ENCODE measurements around the gene ITPRID2. TPM values are rescaled to one million over a fixed set of nuclear protein-coding genes. Genes with fewer than 3 reads are reported as not detected.

The ITPRID2 gene
- total and polyA plus RNA-seq, 2 of the 13 experiments (the other 11 are each of a cell fraction or from before 2014, with no cell fraction given) = 44.8 to 62.3 TPM

GRCh38 chr2:181910028-181910831, 18.7 kb downstream of the ITPRID2 start (continued):
- TF ChIP-seq PAXIP1 (CRISPR knock-in tag; conservative IDR thresholded peaks at IDR 0.05) (peak; percentile 75), SOX13 (IDR thresholded peaks at IDR 0.05) (no peak), SOX13 (CRISPR knock-in tag; conservative IDR thresholded peaks at IDR 0.05 in 1 of 2, IDR thresholded peaks at IDR 0.05 in 1 of 2) (peak in 1 of 2 experiments; percentile 10; a peak in 1 of 4 replicates), POLR2AphosphoS5 (IDR thresholded peaks at IDR 0.05; ENCODE audit: low read depth, low read length) (no peak), ZNF710 (CRISPR knock-in tag; IDR thresholded peaks at IDR 0.05; ENCODE audit: borderline replicate concordance) (peak; percentile 83; the same call in 1 of the 2 replicates), TEF (CRISPR knock-in tag; IDR thresholded peaks at IDR 0.05) (peak; percentile 33; the same call in 1 of the 2 replicates), ATF7 (IDR thresholded peaks at IDR 0.05) (peak; percentile 54; the same call in 1 of the 2 replicates), ATF7 (CRISPR knock-in tag; IDR thresholded peaks at IDR 0.05) (no peak), GATAD2A (CRISPR knock-in tag; IDR thresholded peaks at IDR 0.05) (peak; percentile 31), NFIC (IDR thresholded peaks at IDR 0.05; ENCODE audit: low read length) (peak; percentile 27; the same call in 1 of the 2 replicates), SOX5 (CRISPR knock-in tag; IDR thresholded peaks at IDR 0.05; ENCODE audit: borderline replicate concordance) (peak; percentile 18; the same call in 1 of the 2 replicates), RXRA (CRISPR knock-in tag; IDR thresholded peaks at IDR 0.05) (no peak), CREB1 (IDR thresholded peaks at IDR 0.05) (no peak), CREB1 (CRISPR knock-in tag; IDR thresholded peaks at IDR 0.05) (peak; percentile 50), CCDC6 (CRISPR knock-in tag; IDR thresholded peaks at IDR 0.05) (no peak), CEBPB (IDR thresholded peaks at IDR 0.05; ENCODE audit: borderline replicate concordance, low read depth, low read length) (peak; percentile 87), ZNF503 (CRISPR knock-in tag; IDR thresholded peaks at IDR 0.05) (0 out of 2 replicates have a peak, but pooled peaks have one; percentile 36), FOXJ3 (CRISPR knock-in tag; IDR thresholded peaks at IDR 0.05; ENCODE audit: borderline replicate concordance) (peak; percentile 58; the same call in 1 of the 2 replicates)
- TF ChIP-seq, protein P1, sequence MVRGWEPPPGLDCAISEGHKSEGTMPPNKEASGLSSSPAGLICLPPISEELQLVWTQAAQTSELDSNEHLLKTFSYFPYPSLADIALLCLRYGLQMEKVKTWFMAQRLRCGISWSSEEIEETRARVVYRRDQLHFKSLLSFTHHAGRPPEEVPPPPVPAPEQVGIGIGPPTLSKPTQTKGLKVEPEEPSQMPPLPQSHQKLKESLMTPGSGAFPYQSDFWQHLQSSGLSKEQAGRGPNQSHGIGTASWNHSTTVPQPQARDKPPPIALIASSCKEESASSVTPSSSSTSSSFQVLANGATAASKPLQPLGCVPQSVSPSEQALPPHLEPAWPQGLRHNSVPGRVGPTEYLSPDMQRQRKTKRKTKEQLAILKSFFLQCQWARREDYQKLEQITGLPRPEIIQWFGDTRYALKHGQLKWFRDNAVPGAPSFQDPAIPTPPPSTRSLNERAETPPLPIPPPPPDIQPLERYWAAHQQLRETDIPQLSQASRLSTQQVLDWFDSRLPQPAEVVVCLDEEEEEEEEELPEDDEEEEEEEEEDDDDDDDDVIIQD (CRISPR knock-in tag; IDR thresholded peaks at IDR 0.05; ENCODE audit: low read depth) = peak; percentile 24; the same call in 1 of the 2 replicates
